Hepatocyte (in vitro differentiated cells): ENCODE data around the gene APPBP2. TPM values are rescaled to one million over a fixed set of nuclear protein-coding genes. Genes with fewer than 3 reads are reported as not detected.
"Not testable (repeated sequence)": the region's sequence is repeated elsewhere in the genome, so short reads cannot be mapped to it uniquely, and the experiment has no call there.

Experiments
- DNase-seq: peaks from one replicate; pipeline ENCODE4 v3.0.0-alpha.2; 2016; ENCODE audit warnings: low spot score
- H2AFZ ChIP-seq: fragments of 200-600 bp; sonication (generic); 2 replicates; pipeline ENCODE4 v1.6.0; 2016; ENCODE audit warnings: antibody characterized with exemption, mild to moderate bottlenecking
- H3K27ac ChIP-seq: fragments of 200-600 bp; sonication (generic); 2 replicates; pipeline ENCODE4 v1.5.1; 2016; ENCODE audit warnings: mild to moderate bottlenecking
- H3K27me3 ChIP-seq: fragments of 200-600 bp; sonication (generic); 2 replicates; pipeline ENCODE4 v1.6.1; 2016
- H3K36me3 ChIP-seq: fragments of 200-600 bp; sonication (generic); replicated peaks from 2 replicates; pipeline ENCODE4 v1.5.1; 2016; ENCODE audit warnings: low read depth; ENCODE audit not compliant: insufficient read depth
- H3K4me1 ChIP-seq: fragments of 200-600 bp; sonication (generic); 2 replicates; pipeline ENCODE4 v1.5.1; 2016; ENCODE audit warnings: mild to moderate bottlenecking, moderate library complexity; ENCODE audit not compliant: insufficient read depth
- H3K4me2 ChIP-seq: fragments of 200-600 bp; sonication (generic); 2 replicates; pipeline ENCODE4 v1.6.0; 2016
- H3K4me3 ChIP-seq: fragments of 200-600 bp; sonication (generic); 2 replicates; pipeline ENCODE4 v1.5.1; 2016; ENCODE audit warnings: mild to moderate bottlenecking
- H3K79me2 ChIP-seq: fragments of 200-600 bp; sonication (generic); 2 replicates; pipeline ENCODE4 v1.6.0; 2017; ENCODE audit warnings: mild to moderate bottlenecking
- H3K9me2 ChIP-seq: fragments of 200-600 bp; sonication (generic); replicated peaks from 2 replicates; pipeline ENCODE4 v1.6.0; 2017; ENCODE audit warnings: mild to moderate bottlenecking; ENCODE audit not compliant: insufficient read depth
- H3K9me3 ChIP-seq: fragments of 200-600 bp; sonication (generic); 2 replicates; pipeline ENCODE4 v1.5.1; 2016; ENCODE audit warnings: low read depth, mild to moderate bottlenecking
- H4K20me1 ChIP-seq: fragments of 200-600 bp; sonication (generic); 2 replicates; pipeline ENCODE4 v1.6.0; 2016; ENCODE audit warnings: mild to moderate bottlenecking; ENCODE audit not compliant: insufficient read depth, poor library complexity, severe bottlenecking
- CTCF ChIP-seq: fragments of 200-600 bp; sonication (generic); IDR thresholded peaks from 2 replicates; pipeline ENCODE4 v1.5.1; 2016; ENCODE audit warnings: antibody characterized with exemption, mild to moderate bottlenecking; ENCODE audit not compliant: poor library complexity
- EZH2 ChIP-seq: fragments of 200-600 bp; sonication (generic); IDR thresholded peaks from 2 replicates; pipeline ENCODE4 v1.6.1; 2016; ENCODE audit warnings: antibody characterized with exemption, mild to moderate bottlenecking, borderline replicate concordance
- EZH2phosphoT487 ChIP-seq: fragments of 200-600 bp; sonication (generic); IDR thresholded peaks from one replicate; pipeline ENCODE4 v1.6.1; 2018; ENCODE audit warnings: antibody characterized with exemption, mild to moderate bottlenecking, low read depth, moderate library complexity; ENCODE audit not compliant: unreplicated experiment, severe bottlenecking
- WGBS: methylation state at CpG from one replicate; pipeline ENCODE4 v1.1.6; 2016; ENCODE audit warnings: low lambda C conversion rate; ENCODE audit errors: missing lambda C conversion rate; 5-methylcytosine and 5-hydroxymethylcytosine counted together
- polyA plus RNA-seq: library from polyadenylated mRNA; unstranded; fragments of >200 nt; fragmentation: Nextera tagmentation; extraction: Ambion mirVana; gene quantifications from 2 replicates; pipeline ENCODE4 v1.2.1, GENCODE V29; 2016
- total RNA-seq: library from RNA; depleted of rRNA; stranded (reverse); fragments of >200 nt; gene quantifications from 2 replicates; pipeline ENCODE4 v1.2.3, GENCODE V29; 2014

Gene APPBP2
- total and polyA plus RNA-seq, 2 experiments from 2014 or later: 37.2 to 42.0 TPM

DNA sequence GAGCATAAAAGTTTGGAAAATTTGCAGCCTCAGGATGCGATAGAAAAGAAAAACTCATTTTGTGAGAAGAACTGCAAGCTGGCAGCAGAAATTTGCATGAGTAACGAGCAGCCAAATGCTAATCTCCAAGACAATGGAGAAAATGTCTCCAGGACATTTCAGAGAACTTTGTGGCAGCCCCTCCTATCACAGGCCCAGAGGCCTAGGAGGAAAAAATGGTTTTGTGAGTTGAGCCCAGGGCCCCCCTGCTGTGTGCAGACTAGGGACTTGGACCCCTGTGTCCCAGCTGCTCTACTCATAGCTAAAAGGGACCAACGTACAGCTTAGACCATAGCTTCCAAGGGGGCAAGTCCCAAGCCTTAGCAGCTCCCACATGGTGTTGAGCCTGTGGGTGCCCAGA lies 34.3 kb downstream of the APPBP2 start:
- Histone ChIP-seq H3K9me3 (peaks cover 33% of the 10 kb centered on the region), H2AFZ (no peak overlapping the region), H3K4me1 (no peaks in the 10 kb centered on the region), H3K27ac (no peak overlapping the region), H3K36me3 (peaks cover 29% of the 10 kb centered on the region), H3K27me3 (no peaks in the 10 kb centered on the region), H3K4me2 (no peak overlapping the region), H3K9me2 (no peaks in the 10 kb centered on the region), H4K20me1 (no peaks in the 10 kb centered on the region), H3K79me2 (peaks cover 15% of the 10 kb centered on the region), H3K4me3 (no peak overlapping the region)
- no peak for DNase-seq
- 99% methylated on average over 3 of the region's 3 CpGs for WGBS
- TF ChIP-seq EZH2: no peak
- TF ChIP-seq CTCF: no peak
- no peak for TF ChIP-seq EZH2phosphoT487

DNA sequence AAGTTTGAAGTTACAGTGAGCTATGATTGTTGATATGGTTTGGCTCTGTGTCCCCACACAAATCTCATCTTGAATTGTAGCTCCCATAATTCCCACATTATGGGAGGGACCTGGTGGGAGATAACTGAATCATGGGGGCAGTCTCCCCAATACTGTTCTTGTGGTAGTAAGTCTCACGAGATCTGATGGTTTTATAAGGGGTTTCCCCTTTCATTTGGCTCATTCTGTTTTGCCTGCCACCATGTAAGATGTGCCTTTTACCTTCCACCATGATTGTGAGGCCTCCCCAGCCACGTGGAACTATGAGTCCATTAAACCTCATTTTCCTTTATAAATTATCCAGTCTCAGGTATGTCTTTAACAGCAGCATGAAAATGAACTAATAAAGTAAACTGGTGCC lies 35.4 kb downstream of the APPBP2 start:
- not testable (repeated sequence) for H3K79me2 ChIP-seq, H3K4me1 ChIP-seq, H2AFZ ChIP-seq, H3K9me2 ChIP-seq, H3K4me2 ChIP-seq, H3K27ac ChIP-seq, DNase-seq, H3K27me3 ChIP-seq, H3K4me3 ChIP-seq, H4K20me1 ChIP-seq
- Histone ChIP-seq H3K9me3 (peaks cover 44% of the 10 kb centered on the region), H3K36me3 (peaks cover 33% of the 10 kb centered on the region)
- 94% methylated on average over 2 of the region's 2 CpGs for WGBS

DNA sequence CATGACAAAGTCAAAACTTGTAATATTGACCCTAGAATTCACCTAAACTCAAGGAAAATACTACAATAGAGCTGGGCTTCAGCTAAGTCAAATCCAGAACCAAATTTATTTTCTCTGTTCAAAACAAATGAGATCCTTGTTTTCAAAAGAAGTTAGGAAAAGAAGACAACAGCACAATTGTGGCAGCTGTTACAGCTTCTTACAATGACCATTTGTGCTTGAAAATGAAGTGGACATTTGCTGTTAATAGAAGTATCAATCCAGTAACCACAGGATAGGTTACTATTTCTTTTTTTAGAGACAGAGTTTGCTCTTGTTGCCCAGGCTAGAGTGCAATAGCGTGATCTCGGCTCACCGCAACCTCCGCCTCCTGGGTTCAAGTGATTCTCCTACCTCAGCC lies 44.4 kb downstream of the APPBP2 start:
- 97% methylated on average over 4 of the region's 4 CpGs for WGBS
- DNase-seq: no peak
- TF ChIP-seq EZH2 (no peak), EZH2phosphoT487 (no peak), CTCF (no peak)

GRCh38 chr17:60473788-60474187 lies 52.3 kb downstream of the APPBP2 start:
- Histone ChIP-seq H3K27me3 (no peaks in the 10 kb centered on the region), H3K4me3 (no peak overlapping the region), H2AFZ (no peak overlapping the region), H3K27ac (no peak overlapping the region), H3K9me3 (no peaks in the 10 kb centered on the region), H4K20me1 (no peaks in the 10 kb centered on the region), H3K4me1 (peaks cover 4% of the 10 kb centered on the region), H3K79me2 (peaks cover 5% of the 10 kb centered on the region), H3K4me2 (no peak overlapping the region), H3K36me3 (peaks cover 3% of the 10 kb centered on the region), H3K9me2 (no peaks in the 10 kb centered on the region)
- no peak for DNase-seq
- no peak for TF ChIP-seq EZH2
- no peak for TF ChIP-seq CTCF
- TF ChIP-seq EZH2phosphoT487: no peak

More for the DNA sequence above, 44.4 kb downstream of the APPBP2 start:
- Histone ChIP-seq H3K9me3 (peaks cover 10% of the 10 kb centered on the region), H3K79me2 (no peaks in the 10 kb centered on the region), H3K4me2 (no peak overlapping the region), H3K36me3 (peaks cover 6% of the 10 kb centered on the region), H3K4me3 (no peak overlapping the region), H3K4me1 (no peaks in the 10 kb centered on the region), H3K9me2 (no peaks in the 10 kb centered on the region), H3K27me3 (no peaks in the 10 kb centered on the region), H4K20me1 (no peaks in the 10 kb centered on the region), H2AFZ (no peak overlapping the region), H3K27ac (no peak overlapping the region)
